ENCODE measurements around the gene TNNI2. TPM values are rescaled to one million over a fixed set of nuclear protein-coding genes. Genes with fewer than 3 reads are reported as not detected.

The TNNI2 gene
- total and polyA plus RNA-seq, 8 donors, result 0.24 to 8.5 (median 0.52) TPM; not detected in 1

DNA sequence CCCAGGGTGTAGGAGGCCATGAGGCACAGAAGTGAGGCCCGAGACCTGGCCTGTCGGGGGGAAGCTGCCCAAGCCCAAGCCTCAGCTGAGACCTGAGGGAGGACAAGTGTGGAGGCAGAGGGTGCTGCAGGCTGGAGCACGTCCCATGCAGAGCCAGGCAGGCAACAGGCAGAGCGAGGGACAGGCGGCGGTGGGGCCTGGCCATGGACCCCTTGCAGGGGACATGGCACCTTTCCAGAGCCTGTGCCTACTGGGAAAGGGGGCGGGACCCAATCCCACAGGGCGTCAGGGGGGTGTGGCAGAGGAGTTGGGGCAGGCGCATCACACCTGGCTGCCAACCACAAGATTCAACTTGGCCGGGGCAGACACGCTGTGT, 4.3 kb downstream of the TNNI2 start:
- H3K9me3 ChIP-seq, result no peaks in the 10 kb centered on the region
- TF ChIP-seq, protein P1, sequence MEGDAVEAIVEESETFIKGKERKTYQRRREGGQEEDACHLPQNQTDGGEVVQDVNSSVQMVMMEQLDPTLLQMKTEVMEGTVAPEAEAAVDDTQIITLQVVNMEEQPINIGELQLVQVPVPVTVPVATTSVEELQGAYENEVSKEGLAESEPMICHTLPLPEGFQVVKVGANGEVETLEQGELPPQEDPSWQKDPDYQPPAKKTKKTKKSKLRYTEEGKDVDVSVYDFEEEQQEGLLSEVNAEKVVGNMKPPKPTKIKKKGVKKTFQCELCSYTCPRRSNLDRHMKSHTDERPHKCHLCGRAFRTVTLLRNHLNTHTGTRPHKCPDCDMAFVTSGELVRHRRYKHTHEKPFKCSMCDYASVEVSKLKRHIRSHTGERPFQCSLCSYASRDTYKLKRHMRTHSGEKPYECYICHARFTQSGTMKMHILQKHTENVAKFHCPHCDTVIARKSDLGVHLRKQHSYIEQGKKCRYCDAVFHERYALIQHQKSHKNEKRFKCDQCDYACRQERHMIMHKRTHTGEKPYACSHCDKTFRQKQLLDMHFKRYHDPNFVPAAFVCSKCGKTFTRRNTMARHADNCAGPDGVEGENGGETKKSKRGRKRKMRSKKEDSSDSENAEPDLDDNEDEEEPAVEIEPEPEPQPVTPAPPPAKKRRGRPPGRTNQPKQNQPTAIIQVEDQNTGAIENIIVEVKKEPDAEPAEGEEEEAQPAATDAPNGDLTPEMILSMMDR (IDR thresholded peaks at IDR 0.05), result no peak
- DNase-seq (peak in 1 of 4 donors; percentile 58), ATAC-seq (no peak)
- no peaks in the 10 kb centered on the region for H3K36me3 ChIP-seq
- H3K4me3 ChIP-seq, result no peak overlapping the region
- no peak overlapping the region for H3K27ac ChIP-seq
- H3K4me1 ChIP-seq, result peaks cover 13 to 75% of the 10 kb centered on the region in 2 donors
- intact Hi-C loops (cut with DNase I), result no loop called here
- no peaks in the 10 kb centered on the region for H3K27me3 ChIP-seq

DNA sequence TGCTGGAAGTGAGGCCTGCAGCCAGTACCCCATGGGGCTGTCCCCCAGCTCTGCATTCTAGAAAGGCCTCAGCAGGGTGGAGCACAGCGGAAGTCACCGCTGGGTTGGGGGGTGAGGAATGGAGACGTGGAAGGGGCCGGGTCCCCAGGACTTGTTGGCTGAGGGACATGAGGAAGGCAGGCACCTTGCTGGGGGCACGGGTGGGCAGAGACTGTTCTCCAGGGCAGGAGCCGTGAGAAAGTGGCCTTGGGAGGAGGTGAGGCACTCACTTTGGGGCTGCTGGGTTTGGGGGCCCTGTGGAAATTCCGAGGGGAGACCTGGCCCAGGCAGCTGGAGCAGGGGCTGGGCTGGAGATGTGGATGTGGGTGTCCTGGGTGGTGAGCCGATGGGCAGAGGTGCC, 5.0 kb downstream of the TNNI2 start:
- H3K27ac ChIP-seq, result peak overlapping the region; percentile 39 to 78
- intact Hi-C loops (cut with DNase I), result no loop called here
- no peak for ATAC-seq

DNA sequence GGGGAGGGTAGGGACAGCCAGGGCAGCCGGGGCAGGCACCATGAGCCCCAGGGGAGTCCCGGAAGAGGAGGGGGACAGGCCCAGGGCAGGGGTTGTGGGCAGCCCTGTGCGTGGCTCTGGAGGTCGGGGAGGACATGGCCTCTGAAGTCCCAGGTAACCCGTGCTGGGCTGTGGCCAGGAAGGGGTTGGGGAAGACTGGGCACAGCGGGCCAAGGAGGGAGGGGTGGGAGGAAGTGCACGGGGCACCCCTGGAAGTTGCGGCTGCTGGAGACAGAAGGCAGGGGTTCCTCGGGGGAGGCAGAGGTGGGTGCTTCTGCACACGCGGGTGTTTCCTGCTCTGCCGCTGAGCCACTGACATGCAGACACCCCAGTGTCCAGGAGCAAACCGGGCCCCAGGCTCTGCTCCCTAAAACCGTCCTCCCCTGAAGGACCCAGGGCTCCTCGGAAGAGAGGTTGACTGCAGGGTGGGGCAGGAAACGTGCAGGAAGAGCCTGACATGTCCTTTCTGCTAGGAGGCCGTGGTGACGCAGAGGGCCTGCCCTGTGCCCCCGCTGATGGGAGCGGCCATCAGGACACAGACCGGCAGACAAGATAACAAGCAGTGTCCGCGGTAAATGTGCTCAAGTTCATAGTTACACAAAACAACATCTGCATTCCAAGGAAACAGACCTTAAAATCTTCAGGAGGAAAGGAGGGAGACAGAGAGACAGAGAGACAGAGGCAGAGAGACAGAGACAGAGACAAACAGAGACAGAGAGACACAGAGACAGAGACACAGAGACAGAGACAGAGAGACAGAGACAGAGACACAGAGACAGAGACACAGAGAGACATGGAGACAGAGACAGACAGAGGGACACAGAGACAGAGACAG, 5.7 kb downstream of the TNNI2 start:
- Histone ChIP-seq H3K27ac (peak overlapping the region; percentile 39 to 78), H3K36me3 (no peaks in the 10 kb centered on the region), H3K4me3 (no peak overlapping the region), H3K27me3 (no peaks in the 10 kb centered on the region), H3K4me1 (peaks cover 13 to 76% of the 10 kb centered on the region in 2 donors), H3K9me3 (no peaks in the 10 kb centered on the region)
- ATAC-seq (peak; percentile 74), DNase-seq (peak in 2 of 4 donors; percentile 89 to 91)
- TF ChIP-seq, protein P1 (IDR thresholded peaks at IDR 0.05), result no peak
- intact Hi-C loops (cut with DNase I), result no loop called here

More for the DNA sequence above, 5.0 kb downstream of the TNNI2 start:
- H3K4me1 ChIP-seq, result peaks cover 13 to 76% of the 10 kb centered on the region in 2 donors
- no peaks in the 10 kb centered on the region for H3K36me3 ChIP-seq
- H3K9me3 ChIP-seq, result no peaks in the 10 kb centered on the region
- H3K27me3 ChIP-seq, result no peaks in the 10 kb centered on the region
- TF ChIP-seq, protein P1 (IDR thresholded peaks at IDR 0.05), result no peak
- H3K4me3 ChIP-seq, result no peak overlapping the region
- DNase-seq, result no peak

DNA sequence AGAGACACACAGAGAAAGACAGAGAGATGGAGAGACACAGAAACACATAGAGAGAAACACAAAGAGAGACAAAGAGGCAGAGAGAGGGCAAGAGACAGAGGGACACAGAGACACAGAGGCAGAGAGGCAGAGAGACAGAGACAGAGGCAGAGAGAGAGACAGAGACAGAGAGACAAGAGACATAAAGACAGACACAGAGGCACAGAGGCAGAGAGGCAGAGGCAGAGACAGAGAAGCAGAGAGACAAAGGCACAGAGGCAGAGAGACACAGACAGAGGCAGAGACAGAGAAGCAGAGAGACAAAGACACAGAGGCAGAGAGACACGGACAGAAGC, 6.3 kb downstream of the TNNI2 start:
- no peaks in the 10 kb centered on the region for H3K36me3 ChIP-seq
- H3K9me3 ChIP-seq, result no peaks in the 10 kb centered on the region
- TF ChIP-seq, protein P1 (IDR thresholded peaks at IDR 0.05), result no peak
- H3K27me3 ChIP-seq, result no peaks in the 10 kb centered on the region
- no peak overlapping the region for H3K4me3 ChIP-seq
- intact Hi-C loops (cut with DNase I), result no loop called here
- DNase-seq, result no peak
- peaks cover 13 to 76% of the 10 kb centered on the region in 2 donors for H3K4me1 ChIP-seq
- no peak for ATAC-seq
- H3K27ac ChIP-seq, result peak overlapping the region; percentile 39 to 78

DNA sequence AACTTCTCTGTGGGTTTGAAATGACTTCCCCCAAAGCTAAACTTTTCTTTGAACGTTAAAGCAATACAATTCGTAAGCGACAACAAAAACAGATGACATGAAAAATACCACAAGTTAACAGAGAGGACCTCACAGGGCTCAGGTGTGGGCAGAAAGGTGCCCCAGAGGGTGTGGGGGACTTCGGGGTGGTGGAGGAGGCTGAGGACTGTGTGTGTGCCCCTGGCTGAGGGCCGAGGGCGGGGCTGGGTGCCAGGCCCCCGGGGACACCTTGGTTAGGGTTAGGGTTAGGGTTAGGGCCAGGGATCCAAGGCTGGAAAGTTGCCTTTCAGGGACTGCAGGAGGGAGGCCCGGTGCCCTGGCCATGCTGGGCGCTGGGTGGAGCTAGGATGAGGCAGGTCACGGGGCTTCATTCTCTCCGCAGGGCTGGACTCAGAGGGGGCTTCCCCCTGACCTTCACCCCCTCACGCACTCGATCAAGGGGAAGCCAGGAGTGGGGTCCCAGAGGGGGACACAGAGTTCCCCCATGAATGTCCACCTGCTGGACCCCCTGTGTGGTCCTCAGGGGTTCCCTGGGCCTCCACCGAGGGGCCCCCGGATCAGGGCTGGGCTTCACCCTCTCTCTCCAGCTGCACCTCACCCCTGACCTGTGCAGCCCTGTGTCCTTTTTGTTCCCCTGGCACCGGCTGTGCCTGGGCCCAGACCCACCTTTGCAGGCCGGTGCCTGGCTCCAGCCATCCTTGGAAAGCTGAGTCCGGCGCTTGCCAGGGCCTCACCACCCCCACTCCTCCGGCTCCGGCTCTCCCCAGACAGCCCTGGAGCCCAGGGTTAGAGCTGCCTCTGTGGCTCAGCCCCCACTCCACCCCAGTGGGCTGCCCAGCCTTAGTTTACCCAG, 7.0 kb downstream of the TNNI2 start:
- ATAC-seq (no peak), DNase-seq (peak in 1 of 4 donors; percentile 62)
- TF ChIP-seq, protein P1 (IDR thresholded peaks at IDR 0.05), result no peak
- H3K27ac ChIP-seq, result peak overlapping the region in 1 of 2 donors; percentile 78
- H3K9me3 ChIP-seq, result no peaks in the 10 kb centered on the region
- H3K4me3 ChIP-seq, result no peak overlapping the region
- no peaks in the 10 kb centered on the region for H3K27me3 ChIP-seq
- no peaks in the 10 kb centered on the region for H3K36me3 ChIP-seq
- intact Hi-C loops (cut with DNase I), result no loop called here
- peaks cover 13 to 75% of the 10 kb centered on the region in 2 donors for H3K4me1 ChIP-seq

Data from left lung (tissue), 10 donors.